Dermis blood vessel endothelial cell (primary cell): ENCODE measurements around the gene DSG4. TPM values are rescaled to one million over a fixed set of nuclear protein-coding genes. Genes with fewer than 3 reads are reported as not detected.

ENCODE experiments used
- DNase-seq: peaks from one replicate; pipeline ENCODE4 v3.0.0; 2010
- total RNA-seq: library from RNA; depleted of rRNA; stranded (reverse); fragments of >200 nt; gene quantifications from 2 replicates; pipeline ENCODE4 v1.2.3, GENCODE V29; 2014

Gene DSG4
- total RNA-seq, 1 donor from 2014 or later = not detected

- no peak for DNase-seq
These were observed 34.3 kb downstream of the DSG4 start for GRCh38 chr18:31410716-31411483.

DNA sequence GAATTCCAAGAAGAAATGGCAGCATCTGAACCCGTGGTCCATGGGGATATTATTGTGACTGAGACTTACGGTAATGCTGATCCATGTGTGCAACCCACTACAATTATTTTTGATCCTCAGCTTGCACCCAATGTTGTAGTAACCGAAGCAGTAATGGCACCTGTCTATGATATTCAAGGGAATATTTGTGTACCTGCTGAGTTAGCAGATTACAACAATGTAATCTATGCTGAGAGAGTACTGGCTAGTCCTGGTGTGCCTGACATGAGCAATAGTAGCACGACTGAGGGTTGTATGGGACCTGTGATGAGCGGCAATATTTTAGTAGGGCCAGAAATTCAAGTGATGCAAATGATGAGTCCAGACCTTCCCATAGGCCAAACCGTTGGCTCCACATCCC, 36.6 kb downstream of the DSG4 start:
- DNase-seq = no peak

- no peak for DNase-seq
These were observed 41.3 kb downstream of the DSG4 start for GRCh38 chr18:31417850-31418249.

DNA sequence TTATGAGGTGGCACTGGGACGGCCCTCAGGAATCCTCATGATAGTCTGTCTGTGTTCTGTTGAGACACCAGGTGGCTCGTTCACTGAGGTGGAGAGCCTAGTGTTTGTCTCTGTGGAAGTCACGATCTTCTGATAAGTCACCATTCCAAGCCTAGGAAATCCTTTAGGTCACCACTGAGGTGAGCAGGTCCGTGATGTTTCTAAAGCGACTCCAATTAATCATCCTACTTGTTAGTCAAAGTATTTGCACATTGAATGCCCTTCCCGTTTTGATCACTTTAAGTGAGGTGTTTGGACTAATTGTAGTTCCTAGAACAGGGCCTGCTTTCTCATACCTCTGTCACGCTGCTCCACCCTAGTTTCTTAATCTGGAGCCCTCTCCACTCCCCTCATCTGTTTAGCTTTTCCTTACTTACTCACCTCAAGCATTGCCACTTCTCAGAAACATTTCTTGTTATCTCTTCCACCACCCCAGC, 42.9 kb downstream of the DSG4 start:
- no peak for DNase-seq

DNA sequence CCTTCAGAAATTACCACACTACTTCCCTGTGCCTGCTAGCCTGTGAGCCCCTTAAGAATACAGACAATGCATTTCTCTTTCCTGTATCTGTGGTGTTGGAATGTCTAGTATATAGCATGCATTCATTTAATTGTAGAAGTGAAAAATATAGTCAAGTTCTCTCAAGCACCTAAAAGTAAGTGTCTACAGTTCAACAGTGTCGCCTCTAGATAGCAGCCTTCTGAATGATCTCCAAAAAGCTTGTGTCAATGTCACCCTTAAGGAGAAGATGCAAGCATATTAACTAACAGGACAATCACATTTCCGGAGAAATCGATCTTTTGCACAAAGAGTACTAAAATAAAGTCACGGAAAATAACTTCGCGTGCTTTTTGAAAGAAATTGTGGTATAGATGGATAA, 43.5 kb downstream of the DSG4 start:
- DNase-seq = no peak

DNA sequence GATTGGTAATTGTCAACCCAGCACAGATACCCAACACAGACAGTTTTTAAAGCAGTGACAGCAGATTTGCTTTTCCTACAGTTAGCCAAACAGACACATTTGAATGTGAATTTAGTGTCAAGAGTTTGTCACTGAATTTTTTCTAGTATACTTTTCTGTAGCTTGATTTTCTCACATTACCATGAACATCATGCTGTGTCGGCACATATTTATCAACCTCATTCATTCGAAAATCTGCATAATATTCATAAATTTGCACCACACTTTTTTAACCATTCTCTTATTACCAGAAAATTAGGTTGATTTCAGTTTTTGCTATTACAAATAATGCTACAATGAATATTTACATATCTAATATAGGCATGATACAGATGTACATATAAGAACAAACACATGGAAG, 43.9 kb downstream of the DSG4 start:
- no peak for DNase-seq

DNA sequence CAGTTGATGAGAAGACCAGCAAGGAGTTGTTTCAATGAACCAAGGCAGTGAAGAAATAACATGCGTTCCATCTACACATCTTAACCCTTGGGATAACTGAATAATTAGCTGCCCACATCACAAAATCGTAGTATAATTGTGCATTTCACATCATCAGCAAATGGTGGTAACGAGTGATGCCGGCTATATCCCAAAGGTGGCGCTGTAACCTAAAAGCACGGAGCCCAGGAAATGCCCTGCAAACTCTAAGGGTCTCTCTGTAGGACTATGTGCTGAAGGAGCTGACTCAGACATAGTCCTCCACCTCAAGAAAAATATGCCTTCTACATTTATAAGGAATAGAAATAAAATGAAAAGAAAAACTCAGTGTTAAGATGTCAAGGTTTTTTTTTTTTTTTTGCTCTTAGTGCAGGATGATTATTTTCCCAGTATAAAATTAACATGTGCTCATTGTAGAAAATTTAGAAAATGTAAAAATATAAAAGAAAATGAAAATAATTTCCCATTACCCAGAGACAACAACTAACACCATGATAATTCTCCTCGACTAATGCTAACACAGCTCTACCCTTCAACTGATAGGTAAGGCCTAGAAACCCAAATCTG, 47.9 kb downstream of the DSG4 start:
- peak; percentile 9 for DNase-seq

GRCh38 chr18:31426021-31426420, 49.4 kb downstream of the DSG4 start:
- DNase-seq = no peak

- no peak for DNase-seq
These were observed 50.4 kb downstream of the DSG4 start for GRCh38 chr18:31426871-31427406.

- no peak for DNase-seq
These were observed 51.6 kb downstream of the DSG4 start for GRCh38 chr18:31428211-31428610.

- no peak for DNase-seq
These were observed 53.0 kb downstream of the DSG4 start for GRCh38 chr18:31429623-31430022.

DNA sequence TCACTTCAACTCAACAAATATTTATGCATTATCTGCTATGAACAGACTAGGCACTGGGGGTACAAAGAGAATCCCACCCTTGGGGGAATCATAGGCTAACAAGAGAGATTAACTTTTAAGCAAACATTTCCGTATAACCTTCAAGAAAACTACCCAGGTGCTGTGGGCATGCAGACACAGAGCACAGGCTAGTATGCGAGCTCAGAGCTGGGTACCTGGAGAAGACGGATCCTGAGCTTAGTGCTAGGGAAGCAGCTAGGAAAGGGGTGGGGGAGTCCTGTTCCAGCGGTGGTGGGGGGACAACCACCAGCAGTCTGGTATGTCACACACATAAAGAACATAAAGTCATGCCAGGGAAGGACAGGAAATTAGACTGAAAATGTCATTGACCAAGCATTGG, 53.5 kb downstream of the DSG4 start:
- no peak for DNase-seq

GRCh38 chr18:31430554-31430953, 54.0 kb downstream of the DSG4 start:
- DNase-seq = no peak

- DNase-seq = no peak
These were observed 55.7 kb downstream of the DSG4 start for GRCh38 chr18:31432316-31432715.

DNA sequence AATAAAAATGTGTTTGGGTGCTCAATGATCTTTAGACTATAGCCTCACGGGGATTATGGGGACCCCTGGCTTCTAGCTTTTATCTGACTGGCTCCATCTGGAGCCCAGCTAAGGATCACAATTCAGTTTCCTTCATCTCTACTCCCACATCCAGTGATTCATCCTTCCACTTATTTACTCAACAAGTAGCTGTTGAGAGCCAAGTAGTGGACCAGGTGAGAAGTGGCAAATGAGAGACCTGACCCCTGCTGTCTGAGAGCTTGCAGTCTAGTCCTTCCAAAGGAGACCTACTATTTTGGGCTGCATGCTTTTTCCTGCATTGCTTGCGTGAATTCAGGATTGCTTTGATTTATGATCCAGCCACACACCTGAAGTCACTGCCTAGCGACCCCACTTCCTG, 60.2 kb downstream of the DSG4 start:
- no peak for DNase-seq

- no peak for DNase-seq
These were observed 61.8 kb downstream of the DSG4 start for GRCh38 chr18:31438402-31438801.

DNA sequence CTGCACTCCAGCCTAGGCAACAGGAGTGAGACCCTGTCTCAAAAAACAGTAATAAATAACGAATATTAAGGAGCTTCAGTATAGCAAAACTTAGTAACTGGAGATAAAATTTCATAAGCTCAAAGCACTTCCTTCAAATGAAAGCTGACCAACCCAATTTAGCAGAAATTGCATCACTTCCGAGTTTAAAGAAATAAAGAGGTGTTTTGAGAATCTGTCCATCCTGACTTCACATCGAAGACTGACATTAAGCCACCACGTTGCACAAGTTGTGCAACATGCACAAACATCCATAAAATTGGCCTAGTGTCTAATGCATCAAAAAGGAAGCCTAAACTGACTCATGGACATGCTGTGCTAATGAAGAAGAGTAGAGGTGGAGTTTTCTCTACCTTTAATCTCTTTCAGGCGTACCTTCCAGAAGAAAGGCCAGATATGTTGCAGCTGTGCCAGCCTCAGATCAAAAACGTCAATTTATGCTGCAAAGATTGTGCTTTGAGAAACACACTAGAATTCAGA, 63.3 kb downstream of the DSG4 start:
- DNase-seq = no peak

- no peak for DNase-seq
These were observed 64.2 kb downstream of the DSG4 start for GRCh38 chr18:31440787-31441186.

DNA sequence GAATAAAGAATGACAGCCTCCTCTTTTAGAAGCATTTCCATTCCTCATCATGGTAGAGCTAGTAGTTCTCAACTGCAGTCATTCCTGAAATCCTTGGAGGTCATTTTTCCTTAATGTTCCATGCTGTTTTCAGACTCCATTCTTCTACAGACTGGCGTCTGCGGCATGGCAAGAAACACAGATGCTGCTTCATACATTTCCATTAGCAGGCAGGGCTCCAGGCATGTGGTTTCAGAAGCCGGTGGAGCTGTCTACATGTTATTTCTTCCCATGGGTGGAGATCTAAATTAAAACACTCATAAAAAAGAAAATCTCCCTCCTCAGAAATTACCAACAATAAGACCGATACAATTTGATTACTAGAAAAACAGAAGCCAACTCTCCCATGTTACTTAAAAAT, 64.9 kb downstream of the DSG4 start:
- no peak for DNase-seq

GRCh38 chr18:31444142-31444541, 67.6 kb downstream of the DSG4 start:
- no peak for DNase-seq

DNA sequence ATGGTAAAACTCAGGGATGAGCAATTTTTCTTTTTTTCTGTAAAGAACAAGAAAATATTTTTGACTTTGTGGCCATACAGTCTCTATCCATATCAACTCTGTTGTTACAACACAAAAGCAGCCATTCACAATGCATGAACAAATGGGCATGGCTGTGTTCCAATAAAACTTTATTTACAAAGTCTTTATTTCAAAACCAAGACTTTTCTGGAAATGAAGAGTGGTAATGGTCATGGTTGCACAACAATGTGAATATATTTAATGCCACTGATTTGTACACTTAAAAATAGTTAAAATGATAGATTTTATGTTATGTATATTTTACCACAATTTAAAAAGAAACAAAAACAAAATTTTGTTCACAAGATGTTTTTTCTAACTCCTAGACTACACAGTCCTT, 69.3 kb downstream of the DSG4 start:
- no peak for DNase-seq

GRCh38 chr18:31446854-31447253, 70.3 kb downstream of the DSG4 start:
- no peak for DNase-seq

DNA sequence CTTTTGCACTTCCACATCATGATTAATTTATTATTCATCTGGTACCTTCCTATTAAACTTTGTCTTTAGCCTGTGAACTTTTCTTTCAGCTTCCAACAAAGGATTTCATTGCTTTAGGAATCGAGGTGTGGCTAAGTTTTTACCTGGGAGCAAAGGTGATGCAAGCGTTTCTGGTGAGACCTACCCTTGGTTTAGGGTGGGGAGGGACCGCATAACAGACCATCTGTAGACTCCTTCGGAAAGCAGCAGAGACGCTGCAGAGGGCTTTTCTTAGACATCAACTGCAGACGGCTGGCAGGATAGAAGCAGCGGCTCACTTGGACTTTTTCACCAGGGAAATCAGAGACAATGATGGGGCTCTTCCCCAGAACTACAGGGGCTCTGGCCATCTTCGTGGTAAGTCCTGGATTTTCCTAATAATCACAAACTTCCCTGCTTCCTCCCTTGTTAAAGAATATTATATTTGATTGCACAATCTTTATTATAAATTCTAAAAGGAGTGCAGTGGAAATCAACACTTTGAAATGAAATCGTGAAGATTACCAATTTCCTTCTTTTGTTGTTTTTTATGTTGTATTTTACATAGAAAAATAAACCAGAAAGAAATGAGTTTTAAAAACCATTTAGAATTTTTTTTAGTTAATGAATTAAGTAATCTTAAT, 71.1 kb downstream of the DSG4 start, which contains the start of gene DSG3:
Gene DSG3, plus strand, starts transcription at position 212 of the 662 bp plus-strand sequence. Its CDS starts 137 bp downstream, at position 349.
- DNase-seq = no peak
